PC-3 (cell line): ENCODE measurements around the gene EN2.

Experiments
- CTCF ChIP-seq: fragments of 300-600 bp; sonication (generic); conservative IDR thresholded peaks from 2 replicates; pipeline ENCODE4 v1.5.1; 2017; ENCODE audit warnings: antibody characterized with exemption, low read depth, mild to moderate bottlenecking, low read length
- EZH2 ChIP-seq: fragments of 300-600 bp; sonication (generic); IDR thresholded peaks from one replicate; pipeline ENCODE4 v1.6.1; 2017; ENCODE audit warnings: antibody characterized with exemption, mild to moderate bottlenecking, low read length; ENCODE audit not compliant: unreplicated experiment

DNA sequence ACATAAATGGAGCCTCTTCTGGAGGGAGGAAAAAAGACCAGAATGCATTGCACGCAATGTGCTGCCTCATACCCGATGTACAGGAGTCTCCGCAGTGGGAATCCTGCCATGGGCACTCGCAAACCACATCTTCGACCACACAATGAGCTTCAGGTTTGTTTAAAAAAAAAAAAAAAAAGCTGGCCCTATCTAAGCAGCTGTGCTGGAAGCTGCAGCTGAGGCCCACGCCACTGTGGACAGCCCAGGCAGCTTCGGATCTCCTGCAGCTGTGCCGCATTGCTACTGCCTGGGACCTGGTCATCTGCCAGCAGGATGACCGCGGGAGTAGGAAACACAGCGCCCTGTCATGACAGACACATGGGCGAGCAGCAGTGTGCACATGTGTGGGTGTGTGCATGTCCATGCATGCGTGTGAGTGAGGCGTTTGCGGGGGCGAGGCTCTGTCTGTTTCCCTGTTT is 26.0 kb downstream of the EN2 start:
- TF ChIP-seq CTCF: no peak
- no peak for TF ChIP-seq EZH2
